ENCODE measurements around the gene HERPUD1. TPM values are rescaled to one million over a fixed set of nuclear protein-coding genes. Genes with fewer than 3 reads are reported as not detected.
A peak's percentile ranks its signal among the peaks of the same experiment; 100 is the strongest.

The HERPUD1 gene
- total and polyA plus RNA-seq, 2 of the 13 experiments (the other 11 are each of a cell fraction or from before 2014, with no cell fraction given), result 96.2 to 323 TPM

DNA sequence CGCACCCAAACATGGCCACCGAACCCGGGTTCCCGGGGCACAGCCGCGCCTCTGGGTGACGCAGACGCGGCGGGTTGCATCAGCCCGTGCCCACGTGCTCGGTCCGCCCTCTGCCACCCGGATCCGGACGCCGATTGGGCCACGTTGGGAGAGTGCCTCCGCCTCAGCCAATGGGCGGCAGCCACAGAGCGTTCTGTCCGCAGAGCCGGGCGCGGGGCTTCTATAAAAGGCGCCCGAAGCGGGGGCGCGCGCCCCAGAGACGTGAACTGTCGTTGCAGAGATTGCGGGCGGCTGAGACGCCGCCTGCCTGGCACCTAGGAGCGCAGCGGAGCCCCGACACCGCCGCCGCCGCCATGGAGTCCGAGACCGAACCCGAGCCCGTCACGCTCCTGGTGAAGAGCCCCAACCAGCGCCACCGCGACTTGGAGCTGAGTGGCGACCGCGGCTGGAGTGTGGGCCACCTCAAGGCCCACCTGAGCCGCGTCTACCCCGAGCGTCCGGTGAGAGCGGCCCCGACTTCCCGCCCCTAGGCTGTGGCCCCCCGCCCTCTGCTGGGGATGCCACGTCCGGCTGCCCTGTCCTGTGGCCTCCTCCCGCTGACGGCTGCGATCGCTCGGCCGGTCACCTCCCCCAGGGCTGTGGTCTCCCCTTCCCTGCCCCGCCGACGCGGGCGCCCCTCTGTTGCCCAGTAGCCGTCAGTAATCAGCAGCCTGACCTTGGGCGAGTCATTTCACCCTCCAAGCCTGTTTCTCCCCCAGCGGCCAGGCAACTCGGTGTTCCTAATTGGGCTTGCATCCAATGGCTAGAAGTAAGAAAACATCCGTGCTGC is at the start of gene HERPUD1 (continued):
- TF ChIP-seq, protein P1, sequence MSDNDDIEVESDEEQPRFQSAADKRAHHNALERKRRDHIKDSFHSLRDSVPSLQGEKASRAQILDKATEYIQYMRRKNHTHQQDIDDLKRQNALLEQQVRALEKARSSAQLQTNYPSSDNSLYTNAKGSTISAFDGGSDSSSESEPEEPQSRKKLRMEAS (IDR thresholded peaks at IDR 0.05), result peak; percentile 97
- peak; percentile 99 for TF ChIP-seq RBM39 (IDR thresholded peaks at IDR 0.05; ENCODE audit: low read depth, low read length, poor library complexity, severe bottlenecking)
- no peak for TF ChIP-seq SUZ12 (IDR thresholded peaks at IDR 0.05; ENCODE audit: low read depth, low read length)
- TF ChIP-seq NFKBIZ (CRISPR knock-in tag; IDR thresholded peaks at IDR 0.05), result peak; percentile 85; the same call in 1 of the 2 replicates
- TF ChIP-seq, protein P2, sequence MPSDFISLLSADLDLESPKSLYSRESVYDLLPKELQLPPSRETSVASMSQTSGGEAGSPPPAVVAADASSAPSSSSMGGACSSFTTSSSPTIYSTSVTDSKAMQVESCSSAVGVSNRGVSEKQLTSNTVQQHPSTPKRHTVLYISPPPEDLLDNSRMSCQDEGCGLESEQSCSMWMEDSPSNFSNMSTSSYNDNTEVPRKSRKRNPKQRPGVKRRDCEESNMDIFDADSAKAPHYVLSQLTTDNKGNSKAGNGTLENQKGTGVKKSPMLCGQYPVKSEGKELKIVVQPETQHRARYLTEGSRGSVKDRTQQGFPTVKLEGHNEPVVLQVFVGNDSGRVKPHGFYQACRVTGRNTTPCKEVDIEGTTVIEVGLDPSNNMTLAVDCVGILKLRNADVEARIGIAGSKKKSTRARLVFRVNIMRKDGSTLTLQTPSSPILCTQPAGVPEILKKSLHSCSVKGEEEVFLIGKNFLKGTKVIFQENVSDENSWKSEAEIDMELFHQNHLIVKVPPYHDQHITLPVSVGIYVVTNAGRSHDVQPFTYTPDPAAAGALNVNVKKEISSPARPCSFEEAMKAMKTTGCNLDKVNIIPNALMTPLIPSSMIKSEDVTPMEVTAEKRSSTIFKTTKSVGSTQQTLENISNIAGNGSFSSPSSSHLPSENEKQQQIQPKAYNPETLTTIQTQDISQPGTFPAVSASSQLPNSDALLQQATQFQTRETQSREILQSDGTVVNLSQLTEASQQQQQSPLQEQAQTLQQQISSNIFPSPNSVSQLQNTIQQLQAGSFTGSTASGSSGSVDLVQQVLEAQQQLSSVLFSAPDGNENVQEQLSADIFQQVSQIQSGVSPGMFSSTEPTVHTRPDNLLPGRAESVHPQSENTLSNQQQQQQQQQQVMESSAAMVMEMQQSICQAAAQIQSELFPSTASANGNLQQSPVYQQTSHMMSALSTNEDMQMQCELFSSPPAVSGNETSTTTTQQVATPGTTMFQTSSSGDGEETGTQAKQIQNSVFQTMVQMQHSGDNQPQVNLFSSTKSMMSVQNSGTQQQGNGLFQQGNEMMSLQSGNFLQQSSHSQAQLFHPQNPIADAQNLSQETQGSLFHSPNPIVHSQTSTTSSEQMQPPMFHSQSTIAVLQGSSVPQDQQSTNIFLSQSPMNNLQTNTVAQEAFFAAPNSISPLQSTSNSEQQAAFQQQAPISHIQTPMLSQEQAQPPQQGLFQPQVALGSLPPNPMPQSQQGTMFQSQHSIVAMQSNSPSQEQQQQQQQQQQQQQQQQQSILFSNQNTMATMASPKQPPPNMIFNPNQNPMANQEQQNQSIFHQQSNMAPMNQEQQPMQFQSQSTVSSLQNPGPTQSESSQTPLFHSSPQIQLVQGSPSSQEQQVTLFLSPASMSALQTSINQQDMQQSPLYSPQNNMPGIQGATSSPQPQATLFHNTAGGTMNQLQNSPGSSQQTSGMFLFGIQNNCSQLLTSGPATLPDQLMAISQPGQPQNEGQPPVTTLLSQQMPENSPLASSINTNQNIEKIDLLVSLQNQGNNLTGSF (CRISPR knock-in tag; IDR thresholded peaks at IDR 0.05), result no peak; the same call in 1 of the 2 replicates
- no peak for TF ChIP-seq PAWR (CRISPR knock-in tag; IDR thresholded peaks at IDR 0.05; ENCODE audit: borderline replicate concordance)
- TF ChIP-seq, protein P3, sequence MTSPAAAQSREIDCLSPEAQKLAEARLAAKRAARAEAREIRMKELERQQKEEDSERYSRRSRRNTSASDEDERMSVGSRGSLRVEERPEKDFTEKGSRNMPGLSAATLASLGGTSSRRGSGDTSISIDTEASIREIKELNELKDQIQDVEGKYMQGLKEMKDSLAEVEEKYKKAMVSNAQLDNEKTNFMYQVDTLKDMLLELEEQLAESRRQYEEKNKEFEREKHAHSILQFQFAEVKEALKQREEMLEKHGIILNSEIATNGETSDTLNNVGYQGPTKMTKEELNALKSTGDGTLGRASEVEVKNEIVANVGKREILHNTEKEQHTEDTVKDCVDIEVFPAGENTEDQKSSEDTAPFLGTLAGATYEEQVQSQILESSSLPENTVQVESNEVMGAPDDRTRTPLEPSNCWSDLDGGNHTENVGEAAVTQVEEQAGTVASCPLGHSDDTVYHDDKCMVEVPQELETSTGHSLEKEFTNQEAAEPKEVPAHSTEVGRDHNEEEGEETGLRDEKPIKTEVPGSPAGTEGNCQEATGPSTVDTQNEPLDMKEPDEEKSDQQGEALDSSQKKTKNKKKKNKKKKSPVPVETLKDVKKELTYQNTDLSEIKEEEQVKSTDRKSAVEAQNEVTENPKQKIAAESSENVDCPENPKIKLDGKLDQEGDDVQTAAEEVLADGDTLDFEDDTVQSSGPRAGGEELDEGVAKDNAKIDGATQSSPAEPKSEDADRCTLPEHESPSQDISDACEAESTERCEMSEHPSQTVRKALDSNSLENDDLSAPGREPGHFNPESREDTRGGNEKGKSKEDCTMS (CRISPR knock-in tag; conservative IDR thresholded peaks at IDR 0.05), result no peak
- TF ChIP-seq NR2F1 (CRISPR knock-in tag; IDR thresholded peaks at IDR 0.05), result no peak
- TF ChIP-seq, protein P4, sequence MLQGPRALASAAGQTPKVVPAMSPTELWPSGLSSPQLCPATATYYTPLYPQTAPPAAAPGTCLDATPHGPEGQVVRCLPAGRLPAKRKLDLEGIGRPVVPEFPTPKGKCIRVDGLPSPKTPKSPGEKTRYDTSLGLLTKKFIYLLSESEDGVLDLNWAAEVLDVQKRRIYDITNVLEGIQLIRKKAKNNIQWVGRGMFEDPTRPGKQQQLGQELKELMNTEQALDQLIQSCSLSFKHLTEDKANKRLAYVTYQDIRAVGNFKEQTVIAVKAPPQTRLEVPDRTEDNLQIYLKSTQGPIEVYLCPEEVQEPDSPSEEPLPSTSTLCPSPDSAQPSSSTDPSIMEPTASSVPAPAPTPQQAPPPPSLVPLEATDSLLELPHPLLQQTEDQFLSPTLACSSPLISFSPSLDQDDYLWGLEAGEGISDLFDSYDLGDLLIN (CRISPR knock-in tag; IDR thresholded peaks at IDR 0.05; ENCODE audit: borderline replicate concordance), result no peak; the same call in 1 of the 2 replicates
- no peak for TF ChIP-seq ZNF282 (IDR thresholded peaks at IDR 0.05; ENCODE audit: partially characterized antibody)
- peak; percentile 78 for TF ChIP-seq MEIS2 (CRISPR knock-in tag; IDR thresholded peaks at IDR 0.05)
- TF ChIP-seq, protein P5, sequence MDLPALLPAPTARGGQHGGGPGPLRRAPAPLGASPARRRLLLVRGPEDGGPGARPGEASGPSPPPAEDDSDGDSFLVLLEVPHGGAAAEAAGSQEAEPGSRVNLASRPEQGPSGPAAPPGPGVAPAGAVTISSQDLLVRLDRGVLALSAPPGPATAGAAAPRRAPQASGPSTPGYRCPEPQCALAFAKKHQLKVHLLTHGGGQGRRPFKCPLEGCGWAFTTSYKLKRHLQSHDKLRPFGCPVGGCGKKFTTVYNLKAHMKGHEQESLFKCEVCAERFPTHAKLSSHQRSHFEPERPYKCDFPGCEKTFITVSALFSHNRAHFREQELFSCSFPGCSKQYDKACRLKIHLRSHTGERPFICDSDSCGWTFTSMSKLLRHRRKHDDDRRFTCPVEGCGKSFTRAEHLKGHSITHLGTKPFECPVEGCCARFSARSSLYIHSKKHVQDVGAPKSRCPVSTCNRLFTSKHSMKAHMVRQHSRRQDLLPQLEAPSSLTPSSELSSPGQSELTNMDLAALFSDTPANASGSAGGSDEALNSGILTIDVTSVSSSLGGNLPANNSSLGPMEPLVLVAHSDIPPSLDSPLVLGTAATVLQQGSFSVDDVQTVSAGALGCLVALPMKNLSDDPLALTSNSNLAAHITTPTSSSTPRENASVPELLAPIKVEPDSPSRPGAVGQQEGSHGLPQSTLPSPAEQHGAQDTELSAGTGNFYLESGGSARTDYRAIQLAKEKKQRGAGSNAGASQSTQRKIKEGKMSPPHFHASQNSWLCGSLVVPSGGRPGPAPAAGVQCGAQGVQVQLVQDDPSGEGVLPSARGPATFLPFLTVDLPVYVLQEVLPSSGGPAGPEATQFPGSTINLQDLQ (CRISPR knock-in tag; IDR thresholded peaks at IDR 0.05), result 0 out of 2 replicates have a peak, but pooled peaks have one; percentile 75
